ENCODE measurements around the gene CCDC149.

GRCh38 chr4:24768604-24769003 lies 144.2 kb downstream of the CCDC149 start:
- TF ChIP-seq POLR2AphosphoS5 (IDR thresholded peaks at IDR 0.05; ENCODE audit: borderline replicate concordance, low read depth, low read length) (no peak), FOXP2 (optimal IDR thresholded peaks at IDR 0.05; ENCODE audit: control extremely low read depth, extremely low read length, insufficient read depth) (no peak)

All from SK-N-MC (cell line).